SK-N-SH treated with all-trans-retinoic acid at 6 μM for 48 hours (cell line): ENCODE measurements around the gene SP110.

ENCODE experiments used
- PATZ1 ChIP-seq: fragments of 250-450 bp; sonication (Bioruptor Pico); IDR thresholded peaks from 2 replicates; pipeline ENCODE4 v1.8.0; 2020; ENCODE audit warnings: mild to moderate bottlenecking, moderate library complexity, borderline replicate concordance
- RARB ChIP-seq: fragments of 250-450 bp; sonication (Bioruptor Pico); IDR thresholded peaks from 2 replicates; pipeline ENCODE4 v1.8.0; 2021; ENCODE audit warnings: mild to moderate bottlenecking, moderate library complexity
- ZC3H10 ChIP-seq: fragments of 250-450 bp; sonication (Bioruptor Pico); IDR thresholded peaks from 2 replicates; pipeline ENCODE4 v1.5.1; 2021; ENCODE audit warnings: mild to moderate bottlenecking, moderate library complexity

- no peak for TF ChIP-seq ZC3H10
- no peak for TF ChIP-seq PATZ1 (CRISPR knock-in tag)
- TF ChIP-seq RARB (CRISPR knock-in tag): no peak
These were observed 37.0 kb upstream of the SP110 start for GRCh38 chr2:230256733-230257332.
